LoVo (cell line): ENCODE data around the gene AUTS2.
"Not testable (repeated sequence)": the region's sequence is repeated elsewhere in the genome, so short reads cannot be mapped to it uniquely, and the experiment has no call there.

Source experiments
- DNase-seq: peaks from one replicate; pipeline ENCODE4 v3.0.0-alpha.2; 2016; ENCODE audit warnings: low spot score

The AUTS2 gene

DNA sequence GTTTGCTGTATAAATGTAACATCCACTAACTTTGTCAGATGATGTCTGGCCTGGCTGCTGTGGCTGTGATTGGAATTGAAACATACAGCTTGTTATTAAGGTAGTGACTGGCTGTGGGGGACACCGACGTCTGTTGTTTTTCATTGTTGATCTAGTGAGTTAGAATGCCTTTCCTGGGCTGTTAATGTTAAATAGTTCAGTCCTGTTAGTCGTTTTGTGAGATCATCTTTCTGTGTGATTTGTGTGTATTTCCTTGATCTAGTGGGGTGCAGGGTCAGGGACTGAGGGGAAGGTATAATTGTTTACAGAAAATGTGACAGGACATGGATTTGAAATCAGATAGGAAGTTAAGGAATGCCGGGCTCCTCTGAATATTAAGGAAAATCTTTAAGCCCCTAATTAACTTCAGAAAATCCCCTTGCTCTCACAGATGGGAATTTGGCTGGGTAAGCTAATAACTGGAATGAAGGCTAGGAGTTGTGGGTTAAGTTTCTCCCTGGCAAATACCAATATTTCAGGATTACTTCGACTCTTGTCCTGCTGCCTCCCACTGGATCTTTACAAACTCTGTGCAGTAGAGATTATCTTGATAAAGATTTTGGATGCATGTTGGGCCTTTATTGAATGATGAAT is 163.1 kb downstream of the AUTS2 start:
- no peak for DNase-seq

GRCh38 chr7:69762821-69763352 is 164.6 kb downstream of the AUTS2 start:
- no peak for DNase-seq

GRCh38 chr7:69763513-69763912 is 165.2 kb downstream of the AUTS2 start:
- DNase-seq: no peak

GRCh38 chr7:69764147-69764546 is 165.9 kb downstream of the AUTS2 start:
- DNase-seq: no peak

GRCh38 chr7:69764681-69765080 is 166.4 kb downstream of the AUTS2 start:
- DNase-seq: no peak

DNA sequence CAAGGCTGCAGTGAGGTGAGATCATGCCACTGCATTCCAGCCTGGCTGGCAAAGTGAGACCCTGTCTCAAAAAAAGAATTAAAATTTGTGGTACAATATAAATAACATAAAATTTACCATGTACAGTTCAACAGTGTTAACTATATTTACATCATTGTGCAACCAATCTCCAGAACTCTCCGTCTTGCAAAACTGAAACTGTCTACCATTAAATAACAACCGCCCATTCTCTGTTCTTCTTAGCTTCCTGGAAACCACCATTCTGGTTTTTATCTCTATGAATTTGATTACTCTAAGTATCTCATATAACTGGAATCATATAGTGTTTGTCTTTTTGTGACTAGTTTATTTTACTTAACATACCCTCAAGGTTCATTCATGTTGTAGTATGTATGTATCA is 167.6 kb downstream of the AUTS2 start:
- DNase-seq: no peak

GRCh38 chr7:69768986-69769595 is 170.8 kb downstream of the AUTS2 start:
- no peak for DNase-seq

DNA sequence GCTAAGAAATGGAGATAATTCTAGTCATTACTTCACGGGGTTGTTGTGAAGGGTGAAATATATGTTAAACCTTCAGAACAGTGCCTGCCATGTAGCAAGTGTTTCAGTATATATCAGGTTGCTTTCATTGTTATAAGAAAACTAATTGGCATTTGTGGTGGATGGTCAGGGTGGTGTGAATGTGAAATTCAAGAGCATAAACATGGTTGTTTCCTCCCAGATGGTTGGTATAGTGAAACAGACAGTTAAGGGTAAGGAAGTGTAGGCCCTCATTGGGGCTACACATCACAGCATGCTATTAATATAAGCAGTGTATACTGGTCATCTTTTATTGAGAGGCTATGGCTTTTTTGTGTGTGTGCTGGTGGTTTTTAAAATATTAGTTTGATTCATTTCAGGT is 171.6 kb downstream of the AUTS2 start:
- DNase-seq: no peak

DNA sequence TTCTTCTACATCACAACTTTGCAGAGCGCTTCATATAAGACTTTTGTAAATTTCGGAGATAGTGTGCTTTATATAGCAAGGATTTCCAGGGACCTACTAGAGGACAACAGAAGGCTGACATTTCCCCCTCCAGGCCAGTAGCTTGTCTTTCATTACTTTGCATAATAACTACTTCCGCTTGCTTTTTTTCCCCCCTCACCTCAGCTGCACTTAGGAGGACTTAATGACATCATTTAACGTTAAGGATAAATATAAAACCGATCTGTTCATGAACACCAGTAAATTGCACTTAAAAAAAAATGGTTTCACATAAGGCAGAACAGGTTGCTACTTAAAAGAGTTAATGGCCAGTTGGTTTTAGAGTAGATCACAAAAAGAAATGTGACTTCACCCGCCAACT is 172.3 kb downstream of the AUTS2 start:
- no peak for DNase-seq

DNA sequence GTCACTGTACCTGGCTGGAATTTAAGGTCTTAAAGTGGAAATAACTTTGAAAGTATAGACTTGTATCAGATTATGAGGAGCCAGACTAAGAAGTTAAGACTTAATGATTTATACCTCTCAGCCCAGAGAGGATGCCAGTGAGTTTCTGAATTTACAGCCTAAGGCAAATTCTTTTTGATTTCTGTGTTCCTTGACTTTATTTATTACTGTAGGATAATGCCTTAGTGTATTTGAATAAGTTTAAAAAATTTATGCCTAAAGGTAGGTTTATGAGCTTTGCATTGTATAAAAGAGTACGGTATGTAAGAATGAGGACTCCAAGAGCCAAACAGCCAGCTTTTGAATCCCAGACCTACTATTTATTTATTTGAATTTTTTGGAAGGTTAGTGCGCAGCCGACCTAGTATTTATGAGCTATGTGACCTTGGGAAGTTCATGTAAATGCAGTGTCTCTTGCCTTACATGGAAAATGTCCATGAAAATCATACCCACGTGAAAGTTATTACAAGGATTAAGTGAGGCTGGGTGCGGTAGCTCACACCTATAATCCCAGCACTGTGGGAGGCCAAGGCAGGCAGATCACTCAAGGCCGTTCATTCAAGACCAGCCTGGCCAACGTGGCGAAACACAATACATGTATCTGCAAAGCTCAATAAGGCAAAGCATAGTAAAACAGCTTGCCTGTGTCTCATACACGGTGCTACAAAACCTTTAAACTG is 174.6 kb downstream of the AUTS2 start:
- DNase-seq: no peak

GRCh38 chr7:69773535-69774225 is 175.4 kb downstream of the AUTS2 start:
- no peak for DNase-seq

- no peak for DNase-seq
Observed at GRCh38 chr7:69775231-69775771, 177.0 kb downstream of the AUTS2 start.

DNA sequence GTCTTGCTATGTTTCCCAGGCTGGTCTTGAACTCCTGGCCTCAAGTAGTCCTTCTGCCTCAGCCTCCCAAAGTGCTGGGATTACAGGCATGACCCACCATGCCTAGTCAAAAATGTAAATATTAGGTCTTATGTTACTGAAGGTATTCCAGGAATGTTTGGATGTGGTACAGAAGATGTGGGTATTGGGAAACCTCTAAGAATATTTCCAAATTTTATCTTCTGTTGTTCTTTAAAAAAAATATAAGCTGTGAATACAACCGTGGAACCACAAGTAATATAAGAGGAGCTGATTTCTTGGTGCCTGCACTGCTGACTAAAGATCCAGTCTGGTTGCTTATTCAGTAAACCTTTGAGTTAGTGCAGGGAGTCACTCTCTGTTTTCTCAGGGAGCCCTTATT is 178.3 kb downstream of the AUTS2 start:
- DNase-seq: no peak

DNA sequence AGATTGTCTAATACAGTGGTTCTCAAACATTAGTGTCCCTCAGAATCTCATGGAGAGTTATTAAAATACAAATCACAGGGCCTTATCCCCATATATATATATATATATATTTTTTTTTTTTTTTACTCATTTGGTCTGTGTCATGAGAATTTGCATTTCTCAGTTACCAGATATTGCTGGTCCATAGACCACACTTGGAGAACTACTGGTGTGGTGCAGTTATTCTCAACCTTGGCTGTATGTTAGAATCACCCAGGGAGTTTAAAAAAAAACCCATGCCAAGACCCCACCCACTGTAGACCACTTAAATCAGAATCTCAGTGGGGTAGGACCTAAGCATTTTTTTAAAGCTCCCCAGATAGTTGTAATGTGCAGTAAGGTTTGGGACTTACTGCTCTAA is 179.9 kb downstream of the AUTS2 start:
- DNase-seq: no peak

GRCh38 chr7:69780379-69780778 is 182.1 kb downstream of the AUTS2 start:
- no peak for DNase-seq

- DNase-seq: no peak
Observed at GRCh38 chr7:69781412-69781846, 183.2 kb downstream of the AUTS2 start.

DNA sequence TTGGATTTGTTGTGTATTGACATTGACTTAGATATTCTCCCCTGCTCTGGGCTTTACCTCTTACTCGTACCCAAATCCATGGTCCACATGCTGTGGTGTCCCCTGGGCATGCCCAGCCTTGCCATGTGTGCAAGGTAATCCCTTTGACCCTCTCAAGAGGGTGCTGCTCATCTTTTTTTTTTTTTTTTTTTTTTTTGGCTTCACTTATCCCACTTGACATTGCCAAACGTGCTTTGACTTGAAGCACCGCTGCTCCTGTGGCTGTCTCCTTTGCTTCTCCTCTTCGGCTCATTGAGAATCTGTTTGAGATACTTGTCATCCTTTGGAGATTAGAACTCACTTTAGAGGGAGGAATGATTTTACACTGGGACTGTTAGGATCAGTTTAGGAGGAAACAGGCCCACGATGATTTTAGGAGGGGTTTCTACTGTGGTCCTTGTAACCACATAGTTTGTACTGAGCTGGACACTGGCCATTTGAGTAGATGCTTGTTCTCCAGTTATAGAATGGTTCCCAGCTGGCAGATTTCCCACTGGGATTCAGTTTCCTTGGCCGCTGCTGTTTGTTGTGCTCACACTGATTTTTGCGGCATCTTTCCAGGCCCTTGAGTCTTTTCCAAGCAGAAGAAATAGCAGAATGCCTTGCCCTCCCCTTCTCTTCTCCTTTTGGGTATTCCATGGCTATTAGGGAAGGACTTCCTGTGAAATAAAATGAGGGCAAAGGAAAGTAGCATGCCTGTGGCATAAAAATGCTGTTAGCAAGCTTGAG is 184.8 kb downstream of the AUTS2 start:
- no peak for DNase-seq

DNA sequence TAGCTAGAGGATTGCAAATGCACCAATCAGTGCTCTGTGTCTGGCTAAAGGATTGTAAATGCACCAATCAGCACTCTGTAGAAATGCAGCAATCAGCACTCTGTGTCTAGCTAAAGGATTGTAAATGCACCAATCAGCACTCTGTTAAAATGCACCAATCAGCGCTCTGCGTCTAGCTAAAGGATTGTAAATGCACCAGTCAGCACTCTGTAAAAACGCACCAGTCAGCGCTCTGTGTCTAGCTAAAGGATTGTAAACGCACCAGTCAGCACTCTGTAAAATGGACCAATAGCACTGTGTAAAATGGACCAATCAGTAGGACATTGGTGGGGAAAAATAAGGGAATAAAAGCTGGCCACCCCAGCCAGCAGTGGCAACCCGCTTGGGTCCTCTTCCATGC is 187.9 kb downstream of the AUTS2 start:
- DNase-seq: not testable (repeated sequence)

GRCh38 chr7:69786730-69787395 is 188.6 kb downstream of the AUTS2 start:
- no peak for DNase-seq

- no peak for DNase-seq
Observed at GRCh38 chr7:69787736-69788431, 189.6 kb downstream of the AUTS2 start.
